ENCODE results near the gene SEBOX.

GRCh38 chr17:28315846-28316705 lies 48.9 kb downstream of the SEBOX start:
- no peak for TF ChIP-seq CTCF (IDR thresholded peaks at IDR 0.05)
- TF ChIP-seq MAX (IDR thresholded peaks at IDR 0.05), result no peak

Data from A549 (cell line).